H9 (cell line): ENCODE measurements around the gene PIGW. TPM values are rescaled to one million over a fixed set of nuclear protein-coding genes. Genes with fewer than 3 reads are reported as not detected.

Experiments used
- DNase-seq: peaks from one replicate; pipeline ENCODE4 v3.0.0-alpha.2; 2017
- H2AFZ ChIP-seq: one replicate; pipeline ENCODE4 v1.6.1; 2013; ENCODE audit warnings: mild to moderate bottlenecking, low read length, control low read depth, moderate library complexity
- H2AK5ac ChIP-seq: 2 replicates; pipeline ENCODE4 v1.6.1; 2013; ENCODE audit warnings: low read length, control low read depth, mixed read lengths; ENCODE audit not compliant: insufficient read length
- H2BK120ac ChIP-seq: one replicate; pipeline ENCODE4 v1.6.1; 2013; ENCODE audit warnings: low read depth, mild to moderate bottlenecking, low read length, control low read depth, inconsistent platforms; ENCODE audit not compliant: poor library complexity, severe bottlenecking
- H2BK12ac ChIP-seq: 2 replicates; pipeline ENCODE4 v1.6.1; 2013; ENCODE audit warnings: low read length, control low read depth, mixed read lengths, low read depth; ENCODE audit not compliant: insufficient read length
- H2BK15ac ChIP-seq: 2 replicates; pipeline ENCODE4 v1.6.1; 2013; ENCODE audit warnings: low read depth, low read length, control low read depth
- H2BK20ac ChIP-seq: one replicate; pipeline ENCODE4 v1.6.1; 2013; ENCODE audit warnings: low read depth, mild to moderate bottlenecking, low read length, control low read depth, inconsistent platforms; ENCODE audit not compliant: poor library complexity, severe bottlenecking
- H2BK5ac ChIP-seq: 2 replicates; pipeline ENCODE4 v1.6.1; 2013; ENCODE audit warnings: low read length, control low read depth, mixed read lengths; ENCODE audit not compliant: insufficient read length
- H3K14ac ChIP-seq: 2 replicates; pipeline ENCODE4 v1.6.1; 2013; ENCODE audit warnings: low read length, control low read depth; ENCODE audit not compliant: insufficient read depth
- H3K18ac ChIP-seq: 2 replicates; pipeline ENCODE4 v1.6.1; 2013; ENCODE audit warnings: low read depth, mild to moderate bottlenecking, mixed read lengths, low read length, control low read depth; ENCODE audit not compliant: insufficient read length
- H3K23ac ChIP-seq: 2 replicates; pipeline ENCODE4 v1.6.1; 2013; ENCODE audit warnings: low read length, control low read depth, mixed read lengths, low read depth; ENCODE audit not compliant: insufficient read length
- H3K23me2 ChIP-seq: 2 replicates; pipeline ENCODE4 v1.6.1; 2013; ENCODE audit warnings: low read depth, mild to moderate bottlenecking, mixed read lengths, low read length, control low read depth; ENCODE audit not compliant: insufficient read length, poor library complexity, severe bottlenecking
- H3K27ac ChIP-seq: 2 replicates; pipeline ENCODE4 v1.5.1; 2013; ENCODE audit warnings: low read length, control low read depth, mixed read lengths, low read depth; ENCODE audit not compliant: insufficient read length
- H3K27me3 ChIP-seq: 2 replicates; pipeline ENCODE4 v1.6.1; 2013; ENCODE audit warnings: low read length, control low read depth, inconsistent platforms; ENCODE audit not compliant: insufficient read depth
- H3K4ac ChIP-seq: 2 replicates; pipeline ENCODE4 v1.6.1; 2013; ENCODE audit warnings: low read depth, mild to moderate bottlenecking, control low read depth, inconsistent platforms, low read length, moderate library complexity
- H3K4me1 ChIP-seq: 2 replicates; pipeline ENCODE4 v1.6.1; 2013; ENCODE audit warnings: low read length, control low read depth, inconsistent platforms; ENCODE audit not compliant: insufficient read depth
- H3K4me2 ChIP-seq: 2 replicates; pipeline ENCODE4 v1.6.1; 2013; ENCODE audit warnings: low read length, control low read depth, mixed read lengths; ENCODE audit not compliant: insufficient read length, insufficient read depth
- H3K56ac ChIP-seq: 2 replicates; pipeline ENCODE4 v1.6.1; 2013; ENCODE audit warnings: low read depth, mild to moderate bottlenecking, mixed read lengths, low read length, control low read depth; ENCODE audit not compliant: insufficient read length
- H3K79me1 ChIP-seq: 2 replicates; pipeline ENCODE4 v1.6.1; 2013; ENCODE audit warnings: low read depth, mild to moderate bottlenecking, moderate library complexity, low read length, control low read depth, inconsistent platforms; ENCODE audit not compliant: insufficient read depth, poor library complexity, severe bottlenecking
- H3K79me2 ChIP-seq: 2 replicates; pipeline ENCODE4 v1.6.1; 2013; ENCODE audit warnings: low read length, control low read depth, inconsistent platforms; ENCODE audit not compliant: insufficient read depth
- H3K9ac ChIP-seq: 2 replicates; pipeline ENCODE4 v1.6.1; 2013; ENCODE audit warnings: low read length, control low read depth, mixed read lengths; ENCODE audit not compliant: insufficient read length; ENCODE audit errors: extremely low read depth
- H3K9me3 ChIP-seq: one replicate; pipeline ENCODE4 v1.6.1; 2013; ENCODE audit warnings: low read depth, low read length, inconsistent platforms; ENCODE audit not compliant: control insufficient read depth
- H3T11ph ChIP-seq: one replicate; pipeline ENCODE4 v1.6.1; 2013; ENCODE audit warnings: mild to moderate bottlenecking, low read length, control low read depth, inconsistent platforms
- H4K20me1 ChIP-seq: one replicate; pipeline ENCODE4 v1.6.1; 2013; ENCODE audit not compliant: control insufficient read depth, insufficient read length, insufficient read depth
- H4K5ac ChIP-seq: 2 replicates; pipeline ENCODE4 v1.6.1; 2013; ENCODE audit warnings: low read depth, mild to moderate bottlenecking, mixed read lengths, low read length, control low read depth; ENCODE audit not compliant: insufficient read length
- H4K8ac ChIP-seq: replicated peaks from 2 replicates; pipeline ENCODE4 v1.6.1; 2013; ENCODE audit warnings: low read length, control low read depth, mixed read lengths, low read depth; ENCODE audit not compliant: insufficient read length
- H4K91ac ChIP-seq: 2 replicates; pipeline ENCODE4 v1.6.1; 2013; ENCODE audit warnings: low read depth, mild to moderate bottlenecking, moderate library complexity, mixed read lengths, low read length, control low read depth; ENCODE audit not compliant: insufficient read length
- H3K27ac Mint-ChIP-seq, 3 experiments: 2 replicates in 2 of 3; 3 replicates in 1 of 3; pipeline ENCODE4 v1.8.0; 2020 to 2021; ENCODE audit warnings: mixed read lengths in 3 of 3, mild to moderate bottlenecking in 1 of 3, moderate library complexity in 1 of 3
- H3K27me3 Mint-ChIP-seq: 2 replicates; pipeline ENCODE4 v1.8.0; 2021; ENCODE audit warnings: low read depth, mild to moderate bottlenecking, moderate library complexity, mixed read lengths
- H3K36me3 Mint-ChIP-seq, 3 experiments: 2 replicates in 2 of 3; 3 replicates in 1 of 3; pipeline ENCODE4 v1.8.0; 2020 to 2021; ENCODE audit warnings: low read depth in 3 of 3, mixed read lengths in 3 of 3; ENCODE audit not compliant: insufficient read depth in 1 of 3
- H3K4me1 Mint-ChIP-seq, 2 experiments: 2 replicates each; pipeline ENCODE4 v1.8.0; 2020; ENCODE audit warnings: mixed read lengths in 2 of 2
- H3K4me3 Mint-ChIP-seq, 2 experiments: 2 replicates in 1 of 2; 3 replicates in 1 of 2; pipeline ENCODE4 v1.8.0; 2020 to 2021; ENCODE audit warnings: mild to moderate bottlenecking in 2 of 2, mixed read lengths in 2 of 2, moderate library complexity in 1 of 2
- H3K9me3 Mint-ChIP-seq, 2 experiments: 2 replicates in 1 of 2; 3 replicates in 1 of 2; pipeline ENCODE4 v1.8.0; 2020; ENCODE audit warnings: mild to moderate bottlenecking in 2 of 2, mixed read lengths in 2 of 2, moderate library complexity in 1 of 2
- WGBS: extraction: QIAGEN DNeasy Blood & Tissue Kit; methylation state at CpG from one replicate; pipeline ENCODE4 v1.1.7; 2013; ENCODE audit warnings: missing lambda C conversion rate, low lambda C conversion rate, mixed read lengths; ENCODE audit not compliant: insufficient read length; ENCODE audit errors: extremely low coverage; 5-methylcytosine and 5-hydroxymethylcytosine counted together
- total RNA-seq: library from RNA; stranded (reverse); gene quantifications from 2 replicates; pipeline ENCODE4 v1.2.1, GENCODE V29; 2021
- TF ChIP-seq, protein P1 (sequence below): fragments of 200-600 bp; sonication (generic); conservative IDR thresholded peaks from 3 replicates; pipeline ENCODE4 v1.8.0; 2021; ENCODE audit warnings: antibody characterized with exemption, mild to moderate bottlenecking

Gene PIGW
- total RNA-seq, 1 experiment from 2014 or later: 26.2 TPM

DNA sequence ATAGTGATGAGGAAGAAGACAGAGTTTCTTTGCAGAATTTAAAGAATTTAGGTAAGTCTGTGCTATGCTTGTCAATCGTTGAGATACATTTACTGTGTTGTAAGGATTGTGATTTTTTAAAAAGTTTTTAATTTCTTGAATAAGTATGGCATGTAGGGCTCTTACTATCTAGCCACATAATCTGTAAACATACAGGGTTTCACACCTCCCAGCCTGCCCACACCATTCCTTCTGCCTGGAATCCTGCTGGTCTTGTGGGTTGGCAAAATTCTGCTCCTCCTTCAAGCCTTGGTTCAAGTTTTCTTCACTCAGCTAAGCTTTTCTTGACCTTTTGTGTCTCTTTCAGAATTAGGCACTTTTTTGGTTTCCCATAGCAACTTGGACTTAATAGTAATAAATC is 40.8 kb upstream of the PIGW start:
- no peak for DNase-seq
- Histone ChIP-seq H2BK15ac (no peak overlapping the region), H4K20me1 (no peaks in the 10 kb centered on the region), H2BK5ac (no peak overlapping the region), H2BK120ac (no peak overlapping the region), H3K27me3 (no peaks in the 10 kb centered on the region), H4K5ac (no peak overlapping the region), H3T11ph (no peak overlapping the region), H4K8ac (no peak overlapping the region), H2BK20ac (no peak overlapping the region), H3K56ac (no peak overlapping the region), H2BK12ac (no peak overlapping the region), H3K23me2 (no peaks in the 10 kb centered on the region), H2AFZ (no peak overlapping the region), H3K4me1 (no peaks in the 10 kb centered on the region), H3K18ac (no peak overlapping the region), H3K27ac (no peak overlapping the region), H3K23ac (no peak overlapping the region), H3K79me1 (no peaks in the 10 kb centered on the region), H4K91ac (no peak overlapping the region), H2AK5ac (no peak overlapping the region), H3K9me3 (no peaks in the 10 kb centered on the region), H3K79me2 (no peaks in the 10 kb centered on the region; the same call in 1 of the 2 replicates), H3K4ac (no peak overlapping the region), H3K14ac (no peak overlapping the region), H3K9ac (no peak overlapping the region), H3K4me2 (no peak overlapping the region)
- Mint-ChIP-seq H3K4me1 (no peaks in the 10 kb centered on the region), H3K27ac (peak overlapping the region in 1 of 3 experiments; percentile 51; a peak in 3 of 7 replicates), H3K27me3 (no peaks in the 10 kb centered on the region), H3K36me3 (peaks cover 19 to 82% (median 78%) of the 10 kb centered on the region in 3 experiments; a peak in 6 of 7 replicates), H3K9me3 (no peaks in the 10 kb centered on the region), H3K4me3 (no peak overlapping the region)
- no CpG with 5 or more reads among the region's 1 CpG for WGBS
- TF ChIP-seq, protein P1, sequence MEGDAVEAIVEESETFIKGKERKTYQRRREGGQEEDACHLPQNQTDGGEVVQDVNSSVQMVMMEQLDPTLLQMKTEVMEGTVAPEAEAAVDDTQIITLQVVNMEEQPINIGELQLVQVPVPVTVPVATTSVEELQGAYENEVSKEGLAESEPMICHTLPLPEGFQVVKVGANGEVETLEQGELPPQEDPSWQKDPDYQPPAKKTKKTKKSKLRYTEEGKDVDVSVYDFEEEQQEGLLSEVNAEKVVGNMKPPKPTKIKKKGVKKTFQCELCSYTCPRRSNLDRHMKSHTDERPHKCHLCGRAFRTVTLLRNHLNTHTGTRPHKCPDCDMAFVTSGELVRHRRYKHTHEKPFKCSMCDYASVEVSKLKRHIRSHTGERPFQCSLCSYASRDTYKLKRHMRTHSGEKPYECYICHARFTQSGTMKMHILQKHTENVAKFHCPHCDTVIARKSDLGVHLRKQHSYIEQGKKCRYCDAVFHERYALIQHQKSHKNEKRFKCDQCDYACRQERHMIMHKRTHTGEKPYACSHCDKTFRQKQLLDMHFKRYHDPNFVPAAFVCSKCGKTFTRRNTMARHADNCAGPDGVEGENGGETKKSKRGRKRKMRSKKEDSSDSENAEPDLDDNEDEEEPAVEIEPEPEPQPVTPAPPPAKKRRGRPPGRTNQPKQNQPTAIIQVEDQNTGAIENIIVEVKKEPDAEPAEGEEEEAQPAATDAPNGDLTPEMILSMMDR: no peak
